Cerebellar cortex (tissue), 1 donor: Measurements from ENCODE around the gene TBC1D4.
"Not testable (repeated sequence)": the region's sequence is repeated elsewhere in the genome, so short reads cannot be mapped to it uniquely, and the experiment has no call there.

Source experiments
- DNase-seq: peaks from one replicate; pipeline ENCODE4 v3.0.0-alpha.2; 2015; ENCODE audit warnings: low spot score

The TBC1D4 gene

DNA sequence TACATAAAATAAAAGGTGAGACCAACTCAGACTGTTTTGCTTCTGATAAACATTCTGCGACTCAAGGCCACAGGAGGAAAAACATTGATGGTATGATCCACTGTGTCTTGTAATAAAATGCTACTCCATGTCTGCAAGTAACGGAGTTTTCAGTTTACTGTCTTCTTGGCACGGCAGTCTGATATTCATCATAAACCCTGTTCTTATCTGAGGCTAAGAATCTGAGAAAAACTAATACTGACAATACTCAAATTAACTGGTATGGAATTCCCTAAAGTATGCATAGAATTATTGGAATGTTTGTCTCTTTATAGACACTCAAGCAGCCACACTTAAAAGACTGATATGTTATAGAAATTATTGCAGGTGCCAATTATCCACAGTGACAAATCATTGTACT lies 125.5 kb downstream of the TBC1D4 start:
- DNase-seq = no peak

DNA sequence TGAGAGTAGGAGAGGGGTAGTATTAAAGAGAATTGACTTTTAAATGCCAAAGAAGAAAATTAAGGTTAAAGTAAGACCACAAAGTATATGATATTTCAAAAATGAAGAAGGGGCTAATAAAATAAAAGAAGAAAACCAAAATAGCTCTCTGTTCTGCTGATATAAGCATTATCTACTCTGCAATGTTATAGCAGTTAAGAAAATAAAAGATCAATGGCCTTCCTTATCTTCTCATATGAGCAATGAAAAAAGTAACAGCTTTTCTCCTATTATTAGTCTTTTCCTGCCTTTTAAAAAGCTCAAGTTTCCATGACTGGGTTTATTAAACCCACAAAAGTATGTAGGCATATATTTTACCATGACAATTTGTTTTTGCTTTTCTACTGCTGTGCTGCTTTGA lies 126.4 kb downstream of the TBC1D4 start:
- no peak for DNase-seq

GRCh38 chr13:75353781-75354193 lies 128.2 kb downstream of the TBC1D4 start:
- no peak for DNase-seq

DNA sequence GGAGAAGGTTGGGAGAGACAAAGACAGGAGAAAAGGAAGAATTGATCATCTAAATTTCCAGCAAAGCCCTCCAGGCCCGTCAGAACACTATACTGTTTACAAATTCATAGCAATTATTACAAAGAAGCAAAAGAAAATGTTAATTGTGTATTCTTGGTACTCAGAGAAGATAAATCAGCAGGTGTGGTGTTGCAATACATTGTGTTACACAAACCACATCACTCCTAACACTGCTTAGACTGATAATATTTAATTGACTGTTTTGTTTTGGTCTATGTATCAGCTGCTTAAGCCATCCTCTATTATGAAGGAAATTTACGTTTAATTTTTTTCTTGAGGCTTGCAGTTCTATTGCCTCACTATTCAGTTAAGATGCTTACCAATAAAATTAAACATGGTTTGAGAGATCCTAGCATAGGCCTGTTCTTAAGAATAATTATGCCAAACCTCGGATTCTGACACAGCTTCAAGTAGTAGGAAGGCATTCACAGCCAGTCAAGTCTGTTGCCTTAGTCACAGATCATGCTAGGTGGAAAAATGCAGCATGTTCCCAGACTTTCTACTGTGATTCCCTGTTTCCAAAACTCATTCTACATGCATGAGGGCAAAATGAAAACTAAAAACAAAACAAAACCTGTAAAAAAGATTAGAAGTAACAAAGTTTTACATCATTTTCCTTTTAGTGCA lies 129.2 kb downstream of the TBC1D4 start:
- DNase-seq = no peak

- DNase-seq = not testable (repeated sequence)
Measured at GRCh38 chr13:75351538-75351937, 130.4 kb downstream of the TBC1D4 start.

DNA sequence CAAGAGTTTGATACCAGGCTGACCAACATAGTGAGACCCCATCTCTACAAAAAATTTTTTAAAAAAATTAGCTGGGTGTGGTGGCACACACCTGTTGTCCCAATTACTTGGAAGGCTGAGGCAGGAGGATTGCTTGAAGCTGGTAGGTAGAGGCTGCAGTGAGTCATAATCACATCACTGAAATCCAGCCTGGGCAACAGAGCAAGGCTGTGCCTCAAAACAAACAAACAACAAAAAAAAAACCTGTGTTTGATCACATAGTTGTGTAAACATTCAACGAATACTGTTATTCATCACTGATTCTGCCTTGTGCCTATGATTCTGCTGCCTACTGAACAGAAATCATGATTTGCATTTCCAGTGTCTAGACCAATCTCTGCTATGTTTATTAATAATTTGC lies 134.0 kb downstream of the TBC1D4 start:
- DNase-seq = no peak

DNA sequence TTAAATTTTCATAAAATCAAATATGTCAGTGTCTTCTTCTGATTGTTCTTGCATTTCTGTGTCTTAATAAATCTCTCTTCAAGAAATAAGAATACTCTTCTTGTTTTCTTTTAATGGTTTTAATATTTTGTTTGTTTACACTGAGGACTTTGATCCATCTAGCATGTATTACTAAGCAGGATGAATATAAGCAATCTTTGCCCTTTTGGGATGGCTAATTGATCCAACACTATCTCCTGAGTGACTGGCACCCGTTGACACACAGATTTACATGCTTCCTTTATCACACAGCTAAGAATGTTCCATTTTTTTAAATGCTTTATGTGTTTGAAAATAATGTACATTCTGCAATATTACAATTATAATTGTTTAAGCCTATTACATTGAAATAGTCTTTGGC lies 134.5 kb downstream of the TBC1D4 start:
- no peak for DNase-seq

- no peak for DNase-seq
Measured at GRCh38 chr13:75345193-75345592, 136.8 kb downstream of the TBC1D4 start.

GRCh38 chr13:75341028-75341427 lies 140.9 kb downstream of the TBC1D4 start:
- no peak for DNase-seq

- no peak for DNase-seq
Measured at GRCh38 chr13:75339635-75340374, 142.2 kb downstream of the TBC1D4 start.

DNA sequence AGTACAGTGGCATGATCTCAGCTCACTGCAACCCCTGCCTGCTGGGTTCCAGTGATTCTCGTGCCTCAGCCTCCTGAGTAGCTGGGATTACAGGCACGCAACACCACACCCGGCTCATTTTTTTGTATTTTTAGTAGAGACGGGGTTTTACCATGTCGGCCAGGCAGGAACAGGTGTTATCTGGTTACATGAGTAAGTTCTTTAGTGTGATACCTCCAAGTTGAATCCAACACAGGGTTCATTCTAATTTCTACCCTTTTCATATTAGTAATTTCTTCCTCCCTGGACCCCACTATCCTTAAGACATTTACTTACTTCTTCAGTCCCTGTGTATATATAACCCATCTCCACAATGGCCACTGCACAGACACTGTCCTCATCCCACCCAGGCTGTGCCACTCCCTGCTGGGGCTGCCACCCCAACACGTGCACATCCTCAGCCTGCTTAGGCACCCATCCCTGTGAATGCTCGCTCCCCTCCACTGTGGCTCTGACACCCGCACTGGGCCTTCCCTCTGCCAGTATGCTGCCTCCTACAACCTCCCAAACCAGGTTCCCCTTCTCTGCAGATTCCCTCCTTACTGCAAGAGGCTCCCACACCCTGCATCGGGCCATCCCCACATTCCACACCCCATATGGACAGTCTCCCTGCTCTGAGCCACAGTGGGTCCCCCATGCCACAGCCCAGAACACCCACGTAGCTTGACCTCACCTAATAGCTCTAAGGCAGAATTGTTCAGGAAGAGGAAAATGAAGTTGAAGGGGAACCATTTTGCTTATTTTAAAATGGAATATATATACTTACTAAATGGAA lies 147.1 kb downstream of the TBC1D4 start:
- DNase-seq = no peak

DNA sequence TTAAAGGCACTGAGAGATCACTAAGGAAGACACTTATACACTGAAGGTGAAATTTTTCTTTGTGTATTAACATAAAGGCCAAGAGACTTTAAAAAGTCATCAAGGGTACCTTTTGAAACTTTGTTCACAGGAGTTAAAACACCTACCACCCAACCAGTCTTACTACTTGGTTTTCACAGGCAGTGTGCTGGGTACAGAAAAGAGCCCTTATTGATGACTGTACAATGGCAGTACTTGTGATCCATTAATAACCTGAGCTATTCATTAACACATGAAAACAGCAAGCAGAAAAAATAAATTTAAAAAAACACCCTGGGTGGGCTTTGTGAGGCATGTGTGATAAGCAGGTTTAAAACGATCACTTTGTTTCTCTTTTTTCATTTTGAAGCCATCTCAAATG lies 148.9 kb downstream of the TBC1D4 start:
- DNase-seq = no peak

GRCh38 chr13:75331792-75332349 lies 150.1 kb downstream of the TBC1D4 start:
- DNase-seq = no peak

- DNase-seq = no peak
Measured at GRCh38 chr13:75330770-75331169, 151.2 kb downstream of the TBC1D4 start.

GRCh38 chr13:75329723-75330122 lies 152.2 kb downstream of the TBC1D4 start:
- DNase-seq = no peak

GRCh38 chr13:75329097-75329496 lies 152.9 kb downstream of the TBC1D4 start:
- no peak for DNase-seq

DNA sequence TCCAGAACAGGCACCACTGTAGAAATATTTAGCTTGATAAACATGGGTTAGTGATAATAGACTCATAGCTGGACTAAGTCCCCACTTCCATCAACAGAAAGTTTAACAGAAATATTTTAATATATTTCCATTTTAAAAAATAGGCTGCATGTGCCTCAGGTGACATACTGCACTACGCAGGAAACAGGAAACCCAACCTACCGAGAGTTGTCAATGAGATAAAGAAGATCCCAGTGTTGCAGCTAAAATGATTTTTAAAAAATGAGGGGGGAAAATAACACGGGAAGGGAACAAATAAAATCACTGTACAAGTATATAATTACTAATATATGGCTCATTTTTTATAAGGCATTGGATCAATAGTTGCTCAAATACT lies 154.8 kb downstream of the TBC1D4 start:
- DNase-seq = no peak

DNA sequence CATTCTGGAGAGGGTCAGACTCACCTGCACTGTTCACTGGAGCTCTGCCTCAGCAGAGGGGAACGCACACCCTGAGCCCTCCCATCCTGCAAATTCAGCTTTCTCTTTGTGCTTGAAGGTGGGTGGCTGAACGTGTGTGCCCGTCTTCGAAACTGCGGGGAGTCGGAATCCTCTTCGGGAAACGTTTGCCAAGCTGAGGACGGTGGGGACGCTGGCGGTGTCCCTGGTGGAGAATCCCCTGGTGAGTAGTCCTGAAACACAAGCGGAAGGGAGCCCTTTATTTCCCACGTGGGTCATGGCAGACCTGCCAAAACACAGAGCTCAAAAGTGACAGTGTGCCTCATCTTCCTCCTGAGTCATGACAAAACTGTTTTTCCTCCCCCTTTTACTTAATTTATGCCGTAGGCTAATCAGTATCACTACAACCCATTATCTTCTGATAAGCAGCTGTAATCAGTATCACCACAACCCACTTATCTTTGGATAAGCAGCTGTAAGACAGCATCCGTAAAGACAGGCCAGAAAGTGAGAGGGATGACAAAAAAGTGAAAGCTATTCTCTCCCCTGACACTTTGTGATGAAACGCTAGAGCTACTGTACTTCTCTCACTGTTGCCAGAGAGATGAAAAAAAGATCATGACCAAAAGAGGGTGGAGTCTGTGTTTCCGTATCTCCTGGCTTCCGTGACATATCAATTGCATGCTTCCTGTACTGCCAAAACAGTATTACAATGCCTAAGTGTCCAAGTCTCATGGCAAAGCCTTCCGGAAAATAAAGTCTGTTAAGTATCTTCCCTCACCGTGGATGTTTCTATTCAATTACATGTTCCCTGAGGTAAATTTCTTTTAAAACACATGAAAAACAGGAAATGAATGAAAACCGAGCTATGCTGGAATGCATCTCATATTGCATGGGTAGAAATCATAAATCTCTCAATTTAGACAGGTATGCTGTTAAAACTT lies 155.5 kb downstream of the TBC1D4 start:
- no peak for DNase-seq

DNA sequence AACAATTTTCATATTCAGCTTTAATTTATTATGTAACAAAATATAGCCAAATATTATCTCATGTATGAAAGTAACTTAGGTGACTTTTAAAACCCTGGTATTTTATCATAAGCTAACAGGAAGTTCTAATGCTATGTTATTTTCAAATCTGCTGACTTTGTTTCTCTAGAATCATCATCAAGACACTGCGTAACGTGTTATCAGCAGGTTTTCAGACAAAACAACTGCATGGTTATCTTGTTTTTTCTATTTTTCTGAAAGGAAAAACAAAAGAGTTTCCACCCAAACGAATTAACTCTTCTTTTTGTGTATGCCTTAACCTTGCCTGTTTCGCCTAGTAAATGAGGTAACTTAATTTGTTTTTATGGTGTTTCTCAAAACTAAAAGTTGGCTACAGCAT lies 156.3 kb downstream of the TBC1D4 start:
- DNase-seq = no peak

DNA sequence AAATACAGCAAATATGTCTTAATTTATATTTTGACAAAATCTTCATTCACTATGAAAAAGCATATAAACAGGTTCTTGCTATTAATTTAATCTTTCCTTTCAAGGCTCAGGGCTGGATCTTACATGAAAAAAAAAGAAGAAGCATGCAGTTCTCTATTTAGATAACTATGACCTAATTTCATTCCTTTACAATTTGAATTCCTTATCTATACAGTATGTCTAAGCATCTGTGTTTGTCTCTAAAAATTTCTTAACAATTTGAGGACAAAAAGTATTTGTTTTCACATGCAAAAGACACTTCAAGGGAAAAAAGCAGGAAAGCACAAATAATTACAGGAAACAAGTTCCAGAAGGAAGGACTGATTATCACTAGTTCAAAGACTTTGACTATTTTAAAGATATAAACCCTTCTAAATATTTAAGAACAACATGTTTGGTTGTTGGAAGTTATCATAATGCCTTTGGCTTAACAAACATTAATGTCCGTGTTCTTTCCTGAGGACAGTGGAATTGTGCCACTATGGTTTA lies 157.5 kb downstream of the TBC1D4 start:
- DNase-seq = no peak

- no peak for DNase-seq
Measured at GRCh38 chr13:75321084-75321483, 160.9 kb downstream of the TBC1D4 start.
